Cerebellar cortex (tissue), 1 donor: ENCODE data around the gene PTPN7.
"Not testable (repeated sequence)": the region's sequence is repeated elsewhere in the genome, so short reads cannot be mapped to it uniquely, and the experiment has no call there.

Experiments
- DNase-seq: peaks from one replicate; pipeline ENCODE4 v3.0.0-alpha.2; 2015; ENCODE audit warnings: low spot score

PTPN7 gene

DNA sequence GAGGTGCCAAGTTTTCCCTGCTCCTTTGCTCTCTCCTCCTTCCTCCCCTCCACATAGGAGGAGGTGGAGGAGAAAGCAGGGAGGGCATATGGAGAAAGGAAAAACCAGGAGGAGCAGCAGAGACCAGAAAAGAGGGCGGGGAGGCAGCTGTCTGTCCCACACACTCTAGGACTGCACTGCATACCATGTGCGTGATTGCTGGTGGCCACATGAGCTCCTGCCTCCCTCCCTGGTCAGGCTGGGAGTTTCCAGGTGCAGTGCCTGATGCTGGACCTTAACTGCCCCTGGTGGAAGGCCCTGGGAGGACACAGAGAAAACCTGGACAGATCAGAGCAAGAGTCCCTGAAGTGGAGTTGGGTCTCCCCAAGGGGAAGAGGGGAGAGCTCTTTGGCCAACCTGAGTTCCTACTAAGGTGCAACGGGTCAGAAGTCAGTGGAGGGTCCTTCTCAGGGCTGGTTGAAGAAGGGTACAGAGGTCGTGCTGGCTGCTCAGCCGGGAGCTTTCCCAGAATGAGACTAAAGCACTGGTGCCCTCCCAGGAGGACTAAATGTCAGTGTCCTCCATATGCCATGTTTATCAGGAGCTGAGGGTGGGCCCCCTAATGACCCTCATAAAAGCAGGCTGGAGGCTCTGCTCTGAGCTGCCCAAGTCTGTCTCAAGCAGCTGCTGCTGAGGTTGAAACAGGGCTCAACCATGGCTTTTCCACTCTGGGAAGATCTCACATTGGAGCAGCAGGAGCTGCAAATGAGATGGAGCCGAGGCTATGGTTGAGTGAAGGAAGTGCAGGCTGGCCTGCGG lies 29.7 kb upstream of the PTPN7 start:
- DNase-seq, result no peak

DNA sequence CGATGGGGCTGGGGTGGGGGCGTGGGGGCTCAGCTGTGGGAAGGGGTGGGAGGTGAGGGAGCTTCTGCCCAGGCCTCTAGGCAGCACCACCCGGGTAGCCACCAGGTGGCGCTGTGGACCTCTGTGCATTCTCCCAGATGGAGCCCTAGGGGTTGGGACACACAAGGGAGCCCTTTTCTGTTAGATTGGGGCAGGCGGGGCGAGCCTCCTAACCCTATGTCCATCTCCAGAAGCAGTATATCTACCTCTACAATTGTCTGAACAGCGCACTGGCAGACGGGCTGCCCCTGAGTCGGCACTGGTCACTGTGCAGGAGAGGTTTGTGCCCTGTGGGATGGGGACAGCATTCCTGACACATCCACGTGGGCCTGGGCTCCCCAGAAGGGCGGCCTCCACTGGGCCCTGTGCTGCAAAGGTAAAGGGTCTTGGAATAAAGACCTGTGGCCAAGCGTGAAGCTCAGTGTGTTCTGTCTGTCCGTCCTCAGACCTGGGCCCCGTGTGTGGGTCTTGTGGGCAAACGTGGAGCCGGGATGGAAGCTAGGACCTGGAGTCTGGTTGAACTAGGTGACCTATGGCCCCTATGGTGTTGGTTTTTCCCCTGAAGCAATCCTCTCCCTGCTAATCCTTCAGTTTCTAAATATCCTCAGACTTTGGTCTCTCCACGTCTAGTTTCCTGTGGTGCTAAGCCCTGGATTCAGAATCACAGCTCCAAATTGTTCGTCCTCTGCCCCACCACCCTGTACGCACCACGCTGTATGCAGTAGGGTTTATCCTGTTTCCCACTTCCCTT lies 28.8 kb upstream of the PTPN7 start:
- peak; percentile 57 for DNase-seq

DNA sequence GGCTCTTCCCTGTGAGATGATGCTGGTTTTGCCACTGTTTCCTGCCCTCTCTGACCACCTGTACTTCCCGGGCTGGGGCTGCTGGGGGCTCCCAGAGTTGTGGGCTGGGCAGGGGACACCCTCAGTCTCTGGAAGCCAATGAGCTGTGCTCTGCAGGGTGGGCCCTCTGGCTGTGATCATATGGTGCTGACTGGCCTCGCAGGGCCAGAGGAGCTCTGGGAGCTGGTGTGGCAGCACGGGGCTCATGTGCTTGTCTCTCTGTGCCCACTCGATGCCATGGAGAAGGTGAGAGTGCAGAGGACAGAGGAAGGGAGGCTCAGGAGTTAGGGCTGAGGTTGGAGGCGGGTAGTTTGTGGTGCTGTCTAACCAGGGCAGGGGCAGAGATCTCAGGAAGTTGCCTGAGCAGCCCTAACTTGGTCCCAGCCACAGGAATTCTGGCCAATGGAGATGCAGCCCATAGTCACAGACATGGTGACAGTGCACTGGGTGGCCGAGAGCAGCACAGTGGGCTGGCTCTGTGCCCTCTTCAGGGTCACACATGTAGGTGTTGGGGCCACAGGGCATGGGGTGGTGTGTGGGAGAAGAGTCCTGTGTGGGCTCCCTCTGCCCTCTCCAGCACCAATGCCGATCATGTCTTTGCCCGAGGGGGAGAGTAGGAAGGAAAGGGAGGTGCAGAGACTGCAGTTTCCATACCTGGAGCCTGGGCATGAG lies 27.4 kb upstream of the PTPN7 start:
- DNase-seq, result no peak

DNA sequence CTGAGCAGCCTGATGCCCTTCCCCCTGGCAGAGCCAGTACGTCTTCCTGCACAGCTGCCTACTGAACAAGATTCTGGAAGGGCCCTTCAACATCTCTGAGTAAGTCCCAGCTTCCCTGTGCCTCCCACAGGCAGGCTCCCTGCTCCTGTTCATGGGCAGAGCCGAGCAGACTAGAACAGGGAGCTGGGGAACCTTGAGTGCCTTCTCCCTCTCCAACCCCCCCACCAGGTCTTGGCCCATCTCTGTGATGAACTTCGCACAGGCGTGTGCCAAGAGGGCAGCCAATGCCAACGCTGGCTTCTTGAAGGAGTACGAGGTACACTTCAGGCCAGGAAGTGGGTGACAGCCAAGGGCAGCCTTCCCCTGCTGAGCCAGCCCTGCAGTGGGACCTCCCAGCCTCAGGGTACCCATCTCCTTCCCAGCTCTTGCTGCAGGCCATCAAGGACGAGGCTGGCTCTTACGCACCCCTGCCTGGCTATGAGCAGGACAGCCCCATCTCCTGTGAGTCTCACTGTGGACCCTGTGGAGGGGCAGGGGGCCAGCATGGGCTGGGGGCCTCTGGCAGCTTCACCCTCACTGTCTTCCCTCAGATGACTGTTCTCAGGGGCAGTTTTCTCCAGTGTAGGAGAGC lies 26.8 kb upstream of the PTPN7 start:
- DNase-seq, result no peak

- DNase-seq, result no peak
These were observed 25.9 kb upstream of the PTPN7 start for GRCh38 chr1:202186327-202186726.

- peak; percentile 87 for DNase-seq
These were observed 24.5 kb upstream of the PTPN7 start for GRCh38 chr1:202184750-202185460.

DNA sequence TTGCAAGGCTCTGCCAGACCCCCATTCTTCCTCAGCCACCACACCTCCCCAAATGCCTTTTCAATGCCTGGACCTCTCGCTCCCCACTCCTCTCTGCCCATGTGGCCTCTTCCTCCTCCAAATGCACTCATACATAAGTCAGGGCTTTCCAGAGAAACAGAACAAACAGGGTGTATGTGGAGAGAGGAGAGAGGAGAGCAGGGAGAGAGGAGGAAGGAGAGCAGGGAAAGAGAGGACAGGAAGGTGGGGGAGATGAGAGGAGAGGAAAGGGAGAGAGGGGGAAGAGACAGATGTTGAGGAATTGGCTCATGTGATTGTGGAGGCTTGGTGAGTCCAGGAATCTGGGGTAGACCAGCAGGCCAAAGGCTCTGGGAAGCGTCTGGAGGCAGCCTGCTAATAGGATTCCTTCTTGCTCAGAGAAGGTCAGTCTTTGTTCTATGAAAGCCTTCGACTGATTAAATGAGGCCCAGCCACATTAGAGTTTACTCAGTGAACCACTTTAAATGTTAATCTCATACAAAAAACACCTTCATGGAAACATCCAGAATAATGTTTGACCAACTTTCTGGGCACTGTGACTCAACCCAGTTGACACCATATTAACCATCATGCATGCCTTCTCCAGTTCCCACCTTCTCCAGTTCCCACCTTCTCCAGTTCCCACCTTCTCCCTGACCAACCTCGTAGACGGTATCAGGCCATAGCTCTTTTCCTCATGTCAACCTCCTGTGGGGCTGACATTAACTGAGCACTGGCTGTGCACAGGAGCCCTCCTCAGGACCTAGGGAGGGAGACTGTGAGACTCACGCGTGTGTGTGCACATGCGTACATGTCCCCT lies 21.9 kb upstream of the PTPN7 start:
- no peak for DNase-seq

DNA sequence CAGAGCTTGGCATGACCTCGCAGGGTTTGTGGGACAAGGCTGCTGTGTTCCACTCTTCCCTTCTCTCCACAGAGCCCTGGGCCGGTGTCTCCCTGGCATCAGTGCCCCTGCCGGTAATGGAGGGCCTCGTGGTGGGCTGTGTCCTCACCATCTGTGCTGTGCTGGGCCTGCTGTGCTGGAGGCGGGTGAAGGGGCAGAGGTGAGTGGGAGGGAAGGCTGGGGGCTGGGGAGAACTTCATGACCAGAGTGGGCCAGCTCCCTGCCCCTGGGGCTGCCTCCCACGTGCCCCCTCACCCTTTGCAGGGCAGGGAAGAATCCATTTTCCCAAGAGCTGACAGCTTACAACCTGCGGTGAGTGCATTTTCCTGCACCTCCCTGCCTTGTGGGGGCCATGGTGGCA lies 21.2 kb upstream of the PTPN7 start:
- no peak for DNase-seq

GRCh38 chr1:202180751-202181139 lies 20.3 kb upstream of the PTPN7 start:
- not testable (repeated sequence) for DNase-seq

GRCh38 chr1:202179828-202180750 lies 19.7 kb upstream of the PTPN7 start:
- no peak for DNase-seq

DNA sequence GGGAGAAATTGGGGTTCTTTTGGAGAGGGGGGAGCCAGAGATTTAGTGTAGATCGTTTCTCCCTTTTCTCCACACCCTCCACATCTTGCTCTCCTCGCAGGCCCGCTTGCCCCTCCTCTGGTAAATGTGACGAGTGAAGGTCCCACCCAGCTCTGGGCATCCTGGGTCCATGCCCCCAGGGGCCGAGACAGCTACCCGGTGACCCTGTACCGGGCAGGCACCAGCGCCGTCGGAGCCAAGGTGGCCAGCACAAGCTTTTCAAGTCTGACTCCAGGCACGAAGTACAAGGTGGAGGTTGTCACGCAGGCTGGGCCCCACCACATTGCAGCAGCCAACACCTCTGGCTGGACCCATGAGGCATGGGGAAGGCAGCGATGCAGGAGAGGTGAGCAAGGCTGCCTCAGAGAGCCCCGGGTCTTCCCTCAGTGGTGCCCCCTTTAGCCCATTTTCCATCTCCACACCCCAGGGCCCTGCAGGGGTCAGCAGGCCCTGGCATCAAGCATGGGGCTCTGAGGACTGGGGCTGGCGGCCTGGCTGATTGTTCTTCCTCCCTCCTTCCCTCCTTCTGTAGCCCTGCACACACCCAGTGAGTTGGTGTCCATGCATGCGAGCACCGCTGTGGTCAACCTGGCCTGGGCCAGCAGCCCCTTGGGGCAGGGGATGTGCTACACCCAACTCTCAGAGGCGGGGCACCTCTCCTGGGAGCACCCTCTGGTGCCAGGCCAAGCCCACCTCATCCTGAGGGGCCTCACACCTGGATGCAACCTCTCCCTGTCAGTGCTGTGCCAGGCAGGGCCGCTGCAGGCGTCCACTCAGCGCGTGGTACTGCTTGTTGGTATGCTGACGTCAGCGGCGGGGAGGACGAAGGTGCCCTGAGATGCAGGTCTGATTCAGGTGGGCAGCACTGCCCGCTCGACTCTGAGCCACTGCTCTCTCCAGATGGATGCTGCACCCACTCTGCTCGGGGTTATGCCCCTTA lies 16.8 kb upstream of the PTPN7 start:
- DNase-seq, result no peak

DNA sequence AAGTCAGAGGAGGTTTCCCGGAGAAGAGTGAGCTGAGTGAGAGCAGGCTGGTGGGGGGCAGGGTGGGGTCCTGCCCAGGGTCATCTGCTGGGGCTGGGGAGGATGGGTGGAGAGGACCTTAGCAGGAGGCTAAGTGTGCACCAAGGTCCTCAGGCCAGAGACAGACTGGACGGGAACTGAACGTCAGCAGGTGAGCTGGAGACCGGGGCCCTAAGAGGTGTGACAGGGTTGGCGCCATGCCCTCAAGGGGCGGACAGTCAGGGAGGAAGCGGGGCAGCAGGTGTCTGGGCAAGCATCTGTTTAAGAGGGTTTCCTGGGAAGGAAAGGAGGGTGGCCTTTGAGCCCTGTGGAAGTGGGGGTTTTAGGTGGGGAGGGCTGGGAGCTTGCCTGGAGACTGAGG lies 13.6 kb upstream of the PTPN7 start:
- no peak for DNase-seq

- no peak for DNase-seq
These were observed 11.6 kb upstream of the PTPN7 start for GRCh38 chr1:202172015-202172355.

GRCh38 chr1:202171292-202172014 lies 11.1 kb upstream of the PTPN7 start:
- DNase-seq, result no peak

- no peak for DNase-seq
These were observed 10.3 kb upstream of the PTPN7 start for GRCh38 chr1:202170726-202171125.

DNA sequence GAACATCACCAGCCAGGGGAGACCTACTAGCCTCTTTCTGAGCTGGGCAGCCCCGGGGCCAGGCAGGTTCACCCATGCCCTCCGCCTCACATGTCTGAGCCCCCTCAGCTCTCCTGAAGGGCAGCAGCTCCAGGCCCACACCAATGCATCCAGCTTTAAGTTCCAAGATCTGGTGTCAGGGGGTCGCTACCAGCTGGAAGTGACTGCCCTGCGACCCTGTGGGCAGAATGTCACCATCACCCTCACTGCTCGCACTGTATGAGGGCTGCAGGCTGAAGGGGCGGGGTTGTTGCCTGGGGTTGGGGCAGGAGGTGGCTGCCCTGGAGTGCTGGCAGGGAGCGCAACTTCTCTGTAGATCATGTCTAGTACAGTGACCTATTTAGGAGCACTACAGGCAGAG lies 8.5 kb upstream of the PTPN7 start:
- no peak for DNase-seq

GRCh38 chr1:202167708-202168415 lies 7.5 kb upstream of the PTPN7 start:
- no peak for DNase-seq
